ENCODE measurements around the gene MTMR10.

- no peak for TF ChIP-seq TAF1 (IDR thresholded peaks at IDR 0.05; ENCODE audit: low read depth, low read length)
- TF ChIP-seq POLR2A (IDR thresholded peaks at IDR 0.05; ENCODE audit: low read depth, low read length), result no peak
- no peak for TF ChIP-seq POLR2AphosphoS5 (IDR thresholded peaks at IDR 0.05; ENCODE audit: low read depth, low read length)
- no peak for TF ChIP-seq SPI1 (IDR thresholded peaks at IDR 0.05; ENCODE audit: low read depth, low read length)
Observed at GRCh38 chr15:30984542-30984941, 6.9 kb downstream of the MTMR10 start.

Measured in GM12891 (cell line).